Erythroblast (primary cell): ENCODE measurements around the gene GABRB2.

Experiments used
- GATA1 ChIP-seq: IDR thresholded peaks from 2 replicates; pipeline ENCODE4 v1.6.1; 2011; ENCODE audit warnings: low read depth, mild to moderate bottlenecking, control low read depth, low read length, moderate library complexity
- POLR2A ChIP-seq: IDR thresholded peaks from 2 replicates; pipeline ENCODE4 v1.6.1; 2011; ENCODE audit warnings: mild to moderate bottlenecking, low read length

GRCh38 chr5:161399996-161400562 is 146.4 kb downstream of the GABRB2 start:
- TF ChIP-seq POLR2A (no peak), GATA1 (no peak)
